Kidney capillary endothelial cell (primary cell): Measurements from ENCODE around the gene FZD8.

Experiments used
- DNase-seq: peaks from one replicate; pipeline ENCODE4 v3.0.0-alpha.2; 2018; ENCODE audit warnings: low spot score

FZD8 gene

DNA sequence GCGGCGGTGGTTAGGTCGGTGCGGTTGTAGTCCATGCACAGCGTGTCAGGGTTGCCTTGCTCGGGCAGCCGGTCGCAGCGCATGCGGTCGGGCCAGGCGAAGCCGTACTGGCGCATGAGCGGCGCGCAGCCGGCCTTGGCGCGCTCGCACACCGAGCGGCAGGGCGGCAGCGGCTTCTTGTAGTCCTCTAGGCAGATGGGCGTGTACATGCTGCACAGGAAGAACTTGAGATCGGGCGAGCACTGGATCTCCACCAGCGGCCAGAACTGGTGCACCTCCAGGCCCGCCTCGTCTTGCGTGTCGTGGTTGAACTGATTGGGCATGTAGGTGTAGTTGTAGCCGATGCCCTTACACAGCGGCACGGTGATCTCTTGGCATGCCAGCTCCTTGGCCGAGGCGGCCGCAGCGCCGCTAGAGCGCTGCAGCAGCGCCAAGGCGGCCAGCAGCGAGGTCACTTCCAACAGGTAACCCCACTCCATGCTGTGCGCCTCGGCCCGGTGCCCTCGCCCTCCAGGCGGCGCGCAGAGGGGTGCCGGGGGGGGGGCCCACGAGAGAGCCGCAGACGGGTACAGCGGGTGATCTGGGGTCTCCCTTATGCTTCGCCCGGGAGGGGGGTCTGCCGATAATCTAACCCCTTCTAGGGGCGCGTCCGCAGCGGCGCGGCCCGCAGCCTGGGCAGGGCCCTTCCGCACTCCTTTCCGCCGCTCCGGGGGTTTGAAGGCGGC, 983 bp downstream of the FZD8 start:
- peak; percentile 57 for DNase-seq

- DNase-seq: peak; percentile 64
These were observed 1.6 kb downstream of the FZD8 start for GRCh38 chr10:35640474-35640873.

DNA sequence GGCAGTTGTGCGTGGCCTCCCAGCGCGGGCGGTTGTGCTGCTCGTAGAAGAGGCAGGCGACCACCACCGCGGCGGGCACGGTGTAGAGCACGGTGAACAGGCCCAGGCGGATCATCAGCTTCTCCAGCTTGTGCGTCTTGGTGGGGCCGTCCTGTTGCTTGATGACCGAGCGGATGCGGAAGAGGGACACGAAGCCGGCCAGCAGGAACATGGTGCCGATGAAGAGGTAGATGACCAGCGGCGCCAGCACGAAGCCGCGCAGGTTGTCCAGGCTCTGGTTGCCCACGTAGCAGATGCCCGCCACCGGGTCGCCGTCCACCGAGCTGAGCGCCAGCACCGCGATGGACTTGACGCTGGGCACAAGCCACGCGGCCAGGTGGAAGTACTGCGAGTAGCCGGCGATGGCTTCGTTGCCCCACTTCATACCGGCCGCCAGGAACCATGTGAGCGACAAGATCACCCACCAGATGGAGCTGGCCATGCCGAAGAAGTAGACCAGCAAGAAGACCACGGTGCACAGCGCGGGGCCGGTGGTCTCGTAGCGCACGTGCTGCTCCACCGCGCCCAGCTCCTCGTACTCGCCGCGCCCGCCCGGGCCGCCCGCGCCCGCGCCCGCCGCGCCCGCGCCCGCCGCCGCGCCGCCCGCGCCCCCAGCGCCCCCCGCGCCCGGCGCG, 2.2 kb downstream of the FZD8 start:
- DNase-seq: no peak

DNA sequence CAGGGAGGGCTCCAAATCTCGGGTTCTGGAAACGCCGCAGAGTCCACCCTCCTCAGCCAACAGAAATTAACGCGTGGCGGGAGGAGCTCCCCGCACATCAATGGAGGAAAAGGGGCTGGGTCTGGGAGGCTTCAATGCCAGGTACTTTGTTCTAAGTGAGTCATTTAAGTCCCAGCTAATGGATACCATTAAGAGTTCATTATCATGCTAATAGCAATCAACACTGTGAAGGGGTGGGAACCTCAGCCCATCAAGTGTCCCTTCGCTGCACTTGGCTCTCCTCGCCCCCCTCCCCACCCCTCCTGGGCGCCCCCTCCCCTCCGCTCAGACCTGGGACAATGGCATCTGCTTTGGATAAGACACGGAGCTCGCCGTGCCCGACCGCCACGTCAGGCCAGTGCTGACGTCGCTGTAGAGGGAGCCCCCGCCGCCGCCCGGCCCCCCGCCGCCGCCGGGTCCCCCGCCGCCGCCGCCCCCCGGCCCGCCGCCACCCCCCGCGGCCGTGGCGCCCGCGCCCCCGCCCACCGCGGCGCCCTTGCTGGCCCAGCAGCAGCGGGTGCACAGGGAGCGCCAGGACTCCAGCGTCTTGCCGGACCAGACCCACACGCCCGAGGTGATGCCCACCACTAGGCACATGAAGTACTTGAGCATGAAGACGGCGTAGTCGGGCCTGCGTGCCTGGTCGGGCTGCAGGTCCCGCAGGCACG, 2.9 kb downstream of the FZD8 start:
- DNase-seq: no peak

GRCh38 chr10:35638101-35638500, 4.0 kb downstream of the FZD8 start:
- no peak for DNase-seq

DNA sequence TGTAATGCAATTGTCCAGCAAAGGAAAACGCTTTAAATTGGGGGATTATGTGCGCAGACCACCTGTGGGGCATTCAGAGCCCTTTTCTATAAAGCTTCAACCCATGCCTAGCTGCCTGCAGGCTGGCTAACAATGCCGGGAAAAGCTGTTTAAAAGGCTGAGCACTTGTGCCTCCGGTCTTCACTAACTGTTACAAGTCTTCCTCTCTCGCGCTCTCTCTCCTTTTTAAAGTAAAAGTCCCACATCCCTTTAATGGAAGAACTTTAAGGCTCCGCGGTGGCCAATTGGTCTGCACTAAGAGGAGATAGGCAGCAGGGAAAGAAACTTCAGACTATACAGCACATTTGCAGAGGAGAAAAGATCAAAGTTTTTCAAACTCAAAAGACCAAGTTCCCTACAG, 4.6 kb downstream of the FZD8 start:
- no peak for DNase-seq

DNA sequence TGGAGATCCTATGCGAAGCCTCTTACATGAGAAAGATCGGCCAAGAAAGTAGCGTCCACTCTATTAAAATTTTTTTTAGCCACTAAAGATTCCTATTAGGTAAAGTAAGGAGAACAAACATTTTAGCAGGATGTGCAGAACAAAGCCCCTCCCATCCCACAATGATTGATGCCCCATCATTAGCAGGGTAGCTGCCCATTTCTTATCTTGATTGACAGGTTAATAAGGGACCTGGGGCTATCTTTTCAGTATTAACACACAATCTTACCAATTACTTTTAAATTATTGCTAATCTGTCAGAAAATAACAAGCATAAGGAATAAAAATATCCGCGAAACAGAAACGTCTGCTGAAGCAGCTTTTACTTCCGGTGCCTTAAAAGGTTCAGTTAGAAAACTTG, 5.1 kb downstream of the FZD8 start:
- DNase-seq: no peak

DNA sequence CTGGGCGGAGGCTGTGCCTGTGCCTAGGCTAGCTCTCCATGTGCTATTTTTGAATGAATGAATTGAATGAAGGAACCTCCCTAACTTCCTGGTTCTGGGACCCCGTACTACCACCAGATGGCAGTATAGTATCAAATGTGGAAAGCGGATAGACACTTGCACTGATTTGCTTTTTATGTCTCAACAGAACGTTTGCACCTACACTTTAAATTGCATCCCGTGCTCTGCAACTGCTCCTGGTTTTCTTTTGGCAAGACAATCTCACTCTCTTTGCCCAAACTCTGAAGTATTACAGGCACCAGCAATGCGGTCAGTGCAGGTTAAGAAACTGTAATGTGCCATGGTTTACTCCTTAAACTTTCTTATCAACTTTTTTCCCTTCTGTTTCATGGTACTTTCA, 6.5 kb downstream of the FZD8 start:
- DNase-seq: no peak

GRCh38 chr10:35633006-35633980, 8.8 kb downstream of the FZD8 start:
- no peak for DNase-seq

DNA sequence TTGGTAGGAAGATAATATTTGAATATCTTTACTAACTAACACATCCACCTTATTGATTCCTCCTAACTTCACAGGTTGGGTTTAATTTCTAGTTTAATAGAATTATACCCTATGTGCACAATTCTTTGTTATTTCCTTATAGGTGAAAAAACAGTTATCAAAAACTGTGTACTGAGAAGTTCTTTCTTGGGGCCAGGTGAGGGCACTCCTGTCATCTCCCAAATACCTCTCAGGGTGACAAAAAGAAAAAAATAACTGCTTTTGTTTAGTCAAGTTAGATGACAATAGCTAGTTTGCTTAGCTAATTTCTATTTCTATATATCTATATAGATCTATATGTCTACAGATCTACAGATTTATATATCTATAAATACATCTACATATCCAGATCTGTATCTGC, 10.1 kb downstream of the FZD8 start:
- no peak for DNase-seq

- DNase-seq: no peak
These were observed 10.7 kb downstream of the FZD8 start for GRCh38 chr10:35631404-35631803.

DNA sequence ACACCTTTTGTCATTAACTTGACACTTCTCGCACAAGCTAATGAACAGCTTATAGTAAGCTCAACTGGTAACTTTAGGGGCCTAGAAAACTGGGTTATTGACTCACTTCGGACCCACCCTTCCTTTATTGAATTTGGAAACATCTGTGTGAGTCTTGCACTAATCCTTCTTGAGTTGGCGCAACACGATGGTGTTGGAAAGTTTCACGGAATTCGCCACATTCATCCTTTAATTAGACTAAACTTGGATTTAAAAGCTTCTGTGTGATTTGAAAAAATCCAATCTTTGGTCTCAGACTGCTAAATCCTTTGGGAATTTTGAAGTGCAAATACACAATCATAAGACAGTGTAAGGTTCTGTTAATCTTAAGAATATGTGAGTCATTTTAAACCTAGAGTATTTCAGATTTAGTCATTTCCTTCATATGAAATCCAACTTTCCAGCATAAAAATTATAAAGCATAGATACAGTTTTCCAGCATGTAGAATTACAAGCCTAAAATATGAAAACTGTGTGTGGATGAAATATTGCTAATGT, 15.1 kb downstream of the FZD8 start:
- no peak for DNase-seq

DNA sequence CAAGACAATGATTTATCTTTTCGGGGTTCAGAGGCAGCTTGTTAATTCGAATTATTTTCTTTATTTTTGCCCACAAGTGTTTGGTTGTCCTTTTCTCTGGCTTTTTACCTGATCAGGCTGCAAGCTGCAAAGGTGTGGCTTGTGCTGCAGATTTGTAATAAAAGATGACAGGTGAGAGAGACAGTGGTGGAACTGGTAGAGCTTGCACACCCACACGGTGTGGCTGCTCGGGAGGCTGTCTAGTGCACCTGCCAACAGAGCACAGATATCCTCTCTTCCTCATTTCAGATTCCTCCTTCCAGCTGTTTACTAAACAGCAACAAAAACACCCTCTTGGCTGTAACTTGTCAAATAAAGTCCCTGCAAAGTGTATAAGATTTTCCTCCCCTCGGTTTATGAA, 27.8 kb downstream of the FZD8 start:
- DNase-seq: no peak

GRCh38 chr10:35613597-35614226, 28.4 kb downstream of the FZD8 start:
- DNase-seq: no peak

DNA sequence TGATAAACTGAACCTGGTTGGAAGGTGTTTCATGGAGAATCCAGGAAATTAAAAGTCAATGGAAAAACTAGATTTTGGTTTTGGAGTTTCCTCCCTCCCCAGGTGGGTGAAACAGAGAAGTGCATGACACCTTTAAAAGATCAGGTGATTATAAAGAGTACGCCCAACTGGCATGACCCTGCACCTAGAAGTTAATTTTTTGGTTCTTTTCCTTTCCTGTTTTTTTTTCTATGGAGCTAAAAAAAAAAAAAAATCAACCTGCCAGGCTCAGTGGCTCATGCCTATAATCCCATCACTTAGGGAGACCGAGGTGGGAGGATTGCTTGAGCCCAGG, 29.0 kb downstream of the FZD8 start:
- no peak for DNase-seq

- DNase-seq: no peak
These were observed 29.6 kb downstream of the FZD8 start for GRCh38 chr10:35612385-35613106.

DNA sequence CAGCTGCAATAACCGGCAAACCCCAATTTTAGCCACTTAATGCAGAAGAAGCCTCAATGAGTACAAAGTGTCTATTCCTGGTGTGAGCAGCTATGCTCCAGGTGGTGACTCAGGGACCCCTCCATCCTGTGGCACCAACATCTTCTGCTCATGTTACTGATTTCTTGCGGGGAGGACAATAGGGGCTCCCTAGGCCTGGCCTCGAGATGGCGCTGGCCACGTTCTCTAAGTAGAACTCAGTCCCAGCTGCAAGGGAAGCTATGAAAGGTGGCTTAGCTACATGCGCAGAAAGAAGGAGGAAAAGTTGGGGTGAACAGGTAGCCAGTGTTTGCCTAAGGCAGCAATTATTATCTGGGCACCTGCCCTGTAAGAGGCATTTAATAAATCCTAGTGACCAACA, 30.3 kb downstream of the FZD8 start:
- no peak for DNase-seq

- DNase-seq: no peak
These were observed 33.8 kb downstream of the FZD8 start for GRCh38 chr10:35608328-35608672.

GRCh38 chr10:35607475-35608327, 34.4 kb downstream of the FZD8 start:
- no peak for DNase-seq

DNA sequence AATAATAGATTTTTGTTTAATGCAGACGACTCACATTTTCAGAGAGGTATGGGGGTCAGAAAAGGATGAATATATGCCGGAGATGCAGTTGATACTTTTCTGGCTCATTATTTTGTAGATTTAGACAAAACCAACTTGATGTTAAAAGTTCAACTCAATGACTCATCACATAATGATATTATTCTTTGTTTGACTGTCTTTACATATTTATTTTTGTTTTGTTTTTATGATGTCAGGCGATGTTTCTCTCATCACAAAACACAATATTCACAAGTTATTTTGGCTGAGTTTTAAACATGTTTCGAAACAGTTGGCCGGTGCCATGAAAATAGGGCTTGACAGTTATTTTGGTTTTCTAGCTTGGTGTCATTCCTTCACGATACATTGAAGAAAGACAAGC, 35.7 kb downstream of the FZD8 start:
- DNase-seq: no peak
